Cardiac muscle cell (in vitro differentiated cells and primary cell): ENCODE data around the gene AGRN. TPM values are rescaled to one million over a fixed set of nuclear protein-coding genes. Genes with fewer than 3 reads are reported as not detected.
"Not testable (repeated sequence)": the region's sequence is repeated elsewhere in the genome, so short reads cannot be mapped to it uniquely, and the experiment has no call there.

Source experiments
- DNase-seq, 2 donors: peaks; one replicate each; pipeline versions ENCODE4 v3.0.0 to v3.0.0-alpha.2; 2010 to 2017; ENCODE audit warnings: low read depth in 1 of 2, low spot score in 1 of 2
- H3K27ac ChIP-seq: fragments of 200-600 bp; sonication (generic); 2 replicates; pipeline ENCODE4 v1.5.1; 2016
- H3K27me3 ChIP-seq: fragments of 200-600 bp; sonication (generic); 2 replicates; pipeline ENCODE4 v1.6.0; 2016; ENCODE audit warnings: control low read depth
- H3K36me3 ChIP-seq: fragments of 200-600 bp; sonication (generic); 2 replicates; pipeline ENCODE4 v1.5.1; 2016; ENCODE audit warnings: control low read depth
- H3K4me1 ChIP-seq: fragments of 200-600 bp; sonication (generic); 2 replicates; pipeline ENCODE4 v1.8.1; 2017; ENCODE audit warnings: low read depth, mild to moderate bottlenecking, mixed run types
- H3K4me3 ChIP-seq: fragments of 200-600 bp; sonication (generic); 2 replicates; pipeline ENCODE4 v1.5.1; 2016; ENCODE audit warnings: mild to moderate bottlenecking
- H3K9me3 ChIP-seq: fragments of 200-600 bp; sonication (generic); 2 replicates; pipeline ENCODE4 v1.5.1; 2017; ENCODE audit warnings: low read depth, mild to moderate bottlenecking, control low read depth
- polyA plus RNA-seq: library from polyadenylated mRNA; unstranded; fragments of >200 nt; fragmentation: Nextera tagmentation; extraction: Ambion mirVana; gene quantifications from 2 replicates; pipeline ENCODE4 v1.2.1, GENCODE V29; 2016
- total RNA-seq: library from RNA; depleted of rRNA; stranded (reverse); fragments of >200 nt; gene quantifications from 2 replicates; pipeline ENCODE4 v1.2.3, GENCODE V29; 2016
- TF ChIP-seq, protein P1 (sequence below): IDR thresholded peaks from 2 replicates; pipeline ENCODE4 v1.5.1; 2012; ENCODE audit warnings: low read depth, mild to moderate bottlenecking, low read length

The AGRN gene
- total and polyA plus RNA-seq, 2 experiments from 2014 or later: 23.5 to 154 TPM

DNA sequence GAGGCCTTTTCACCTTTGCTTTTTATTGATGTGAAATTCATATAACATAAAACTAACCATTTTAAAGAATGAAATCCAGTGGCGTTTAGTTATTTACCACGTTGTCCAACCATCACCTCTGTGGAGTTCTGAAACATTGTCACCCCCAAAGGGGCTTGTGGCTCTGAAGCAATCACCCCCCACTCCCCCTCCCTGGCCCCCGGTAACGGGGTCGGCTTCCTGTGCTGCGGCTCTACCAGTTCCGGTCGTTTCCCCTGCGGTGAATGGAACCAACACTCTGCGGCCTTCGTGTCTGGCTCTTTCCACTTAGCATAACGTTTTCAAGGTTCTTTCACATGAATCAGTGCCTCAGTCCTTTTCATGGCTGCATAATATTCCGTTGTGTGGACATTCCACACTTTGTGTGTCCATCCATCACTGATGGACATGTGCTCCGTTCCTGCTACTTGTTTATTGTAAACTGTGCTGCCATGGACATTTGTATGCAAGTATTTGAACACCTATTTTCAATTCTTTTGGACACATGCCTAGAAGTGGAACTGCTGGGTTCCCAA is 8.4 kb upstream of the AGRN start:
- no peaks in the 10 kb centered on the region for H3K27me3 ChIP-seq
- no peaks in the 10 kb centered on the region for H3K36me3 ChIP-seq
- no peak overlapping the region for H3K27ac ChIP-seq
- H3K4me3 ChIP-seq: no peak overlapping the region
- TF ChIP-seq, protein P1, sequence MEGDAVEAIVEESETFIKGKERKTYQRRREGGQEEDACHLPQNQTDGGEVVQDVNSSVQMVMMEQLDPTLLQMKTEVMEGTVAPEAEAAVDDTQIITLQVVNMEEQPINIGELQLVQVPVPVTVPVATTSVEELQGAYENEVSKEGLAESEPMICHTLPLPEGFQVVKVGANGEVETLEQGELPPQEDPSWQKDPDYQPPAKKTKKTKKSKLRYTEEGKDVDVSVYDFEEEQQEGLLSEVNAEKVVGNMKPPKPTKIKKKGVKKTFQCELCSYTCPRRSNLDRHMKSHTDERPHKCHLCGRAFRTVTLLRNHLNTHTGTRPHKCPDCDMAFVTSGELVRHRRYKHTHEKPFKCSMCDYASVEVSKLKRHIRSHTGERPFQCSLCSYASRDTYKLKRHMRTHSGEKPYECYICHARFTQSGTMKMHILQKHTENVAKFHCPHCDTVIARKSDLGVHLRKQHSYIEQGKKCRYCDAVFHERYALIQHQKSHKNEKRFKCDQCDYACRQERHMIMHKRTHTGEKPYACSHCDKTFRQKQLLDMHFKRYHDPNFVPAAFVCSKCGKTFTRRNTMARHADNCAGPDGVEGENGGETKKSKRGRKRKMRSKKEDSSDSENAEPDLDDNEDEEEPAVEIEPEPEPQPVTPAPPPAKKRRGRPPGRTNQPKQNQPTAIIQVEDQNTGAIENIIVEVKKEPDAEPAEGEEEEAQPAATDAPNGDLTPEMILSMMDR: no peak
- peaks cover 3% of the 10 kb centered on the region for H3K4me1 ChIP-seq
- no peaks in the 10 kb centered on the region for H3K9me3 ChIP-seq
- no peak for DNase-seq

DNA sequence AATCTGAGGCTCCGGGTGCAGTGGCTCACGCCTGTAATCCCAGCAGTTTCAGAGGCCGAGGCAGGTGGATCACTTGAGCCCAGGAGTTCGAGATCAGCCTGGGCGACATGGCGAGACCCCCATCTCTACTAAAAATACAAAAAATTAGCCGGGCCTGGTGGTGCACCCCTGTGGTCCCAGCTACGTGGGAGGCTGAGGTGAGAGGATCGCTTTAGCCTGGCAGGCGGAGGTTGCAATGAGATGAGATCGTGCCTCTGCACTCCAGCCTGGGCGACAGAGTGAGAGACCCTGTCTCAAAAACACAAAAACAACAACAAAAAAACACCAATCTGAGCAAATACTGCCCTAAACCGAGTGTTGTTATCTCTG is 7.2 kb upstream of the AGRN start:
- Histone ChIP-seq H3K4me3 (peak overlapping the region; percentile 17), H3K27ac (peak overlapping the region; percentile 71)
- H3K4me1 ChIP-seq, H3K36me3 ChIP-seq, H3K27me3 ChIP-seq, DNase-seq, H3K9me3 ChIP-seq: not testable (repeated sequence)

DNA sequence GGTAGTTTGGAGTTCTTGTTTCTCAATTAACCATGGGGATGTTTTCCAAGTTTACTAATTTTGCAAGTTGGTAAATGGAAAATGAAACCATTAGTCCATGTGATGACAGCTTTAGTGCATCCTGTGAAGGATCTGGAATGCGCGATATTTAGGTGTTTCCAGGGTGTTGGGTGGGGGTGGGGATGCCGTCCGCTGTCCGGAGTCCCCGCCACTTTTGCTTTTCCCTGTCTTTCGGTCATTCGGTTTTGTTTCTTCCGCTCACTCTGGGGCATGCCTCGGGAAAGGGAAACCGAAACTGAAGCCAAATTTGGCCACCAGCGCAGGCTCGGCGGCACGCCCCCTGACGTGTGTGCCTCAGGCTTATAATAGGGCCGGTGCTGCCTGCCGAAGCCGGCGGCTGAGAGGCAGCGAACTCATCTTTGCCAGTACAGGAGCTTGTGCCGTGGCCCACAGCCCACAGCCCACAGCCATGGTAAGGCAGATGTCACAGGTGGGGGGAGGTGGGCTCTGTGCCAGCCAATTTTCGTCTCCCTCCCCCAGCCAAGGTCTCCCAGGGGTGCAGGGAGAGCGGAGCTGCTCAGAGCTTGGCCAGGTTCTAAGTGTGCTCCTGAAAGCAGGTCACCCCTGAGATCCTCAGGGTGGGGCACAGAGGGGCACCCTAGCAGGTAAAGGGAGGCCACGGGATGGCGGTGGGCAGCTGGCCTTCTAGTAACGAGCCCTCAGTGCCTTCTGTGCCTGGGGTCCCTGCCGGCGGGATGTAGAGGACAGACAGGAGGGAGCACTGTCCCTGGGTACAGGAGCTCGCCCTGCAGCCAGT is 6.6 kb upstream of the AGRN start, which contains the start of gene ISG15:
Gene ISG15 (plus strand): TSS at position 393 of the 817 bp plus-strand sequence. CDS start 77 bp downstream, at position 470.
- Histone ChIP-seq H3K27ac (peak within 1 kb of the TSS; percentile 71), H3K4me3 (peak within 1 kb of the TSS; percentile 17), H3K36me3 (no peaks in the 10 kb centered on the region), H3K4me1 (peaks cover 3% of the 10 kb centered on the region), H3K27me3 (no peaks in the 10 kb centered on the region), H3K9me3 (no peaks in the 10 kb centered on the region)
- TF ChIP-seq, protein P1: no peak
- peak; percentile 88 to 90 for DNase-seq

DNA sequence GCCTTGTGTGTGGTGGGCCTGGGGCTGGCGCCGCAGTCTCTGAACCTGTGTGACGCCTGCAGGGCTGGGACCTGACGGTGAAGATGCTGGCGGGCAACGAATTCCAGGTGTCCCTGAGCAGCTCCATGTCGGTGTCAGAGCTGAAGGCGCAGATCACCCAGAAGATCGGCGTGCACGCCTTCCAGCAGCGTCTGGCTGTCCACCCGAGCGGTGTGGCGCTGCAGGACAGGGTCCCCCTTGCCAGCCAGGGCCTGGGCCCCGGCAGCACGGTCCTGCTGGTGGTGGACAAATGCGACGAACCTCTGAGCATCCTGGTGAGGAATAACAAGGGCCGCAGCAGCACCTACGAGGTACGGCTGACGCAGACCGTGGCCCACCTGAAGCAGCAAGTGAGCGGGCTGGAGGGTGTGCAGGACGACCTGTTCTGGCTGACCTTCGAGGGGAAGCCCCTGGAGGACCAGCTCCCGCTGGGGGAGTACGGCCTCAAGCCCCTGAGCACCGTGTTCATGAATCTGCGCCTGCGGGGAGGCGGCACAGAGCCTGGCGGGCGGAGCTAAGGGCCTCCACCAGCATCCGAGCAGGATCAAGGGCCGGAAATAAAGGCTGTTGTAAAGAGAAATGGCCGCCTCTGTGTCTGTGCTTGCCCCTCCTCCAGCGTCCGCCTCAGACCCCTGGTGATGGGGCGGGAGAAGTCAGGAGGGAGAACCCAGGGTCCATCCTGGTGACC is 5.8 kb upstream of the AGRN start:
- H3K27ac ChIP-seq: peak overlapping the region; percentile 71
- TF ChIP-seq, protein P1: no peak
- peak in 1 of 2 donors; percentile 32 for DNase-seq
- H3K36me3 ChIP-seq: no peaks in the 10 kb centered on the region
- peaks cover 3% of the 10 kb centered on the region for H3K4me1 ChIP-seq
- H3K9me3 ChIP-seq: no peaks in the 10 kb centered on the region
- no peaks in the 10 kb centered on the region for H3K27me3 ChIP-seq
- no peak overlapping the region for H3K4me3 ChIP-seq

DNA sequence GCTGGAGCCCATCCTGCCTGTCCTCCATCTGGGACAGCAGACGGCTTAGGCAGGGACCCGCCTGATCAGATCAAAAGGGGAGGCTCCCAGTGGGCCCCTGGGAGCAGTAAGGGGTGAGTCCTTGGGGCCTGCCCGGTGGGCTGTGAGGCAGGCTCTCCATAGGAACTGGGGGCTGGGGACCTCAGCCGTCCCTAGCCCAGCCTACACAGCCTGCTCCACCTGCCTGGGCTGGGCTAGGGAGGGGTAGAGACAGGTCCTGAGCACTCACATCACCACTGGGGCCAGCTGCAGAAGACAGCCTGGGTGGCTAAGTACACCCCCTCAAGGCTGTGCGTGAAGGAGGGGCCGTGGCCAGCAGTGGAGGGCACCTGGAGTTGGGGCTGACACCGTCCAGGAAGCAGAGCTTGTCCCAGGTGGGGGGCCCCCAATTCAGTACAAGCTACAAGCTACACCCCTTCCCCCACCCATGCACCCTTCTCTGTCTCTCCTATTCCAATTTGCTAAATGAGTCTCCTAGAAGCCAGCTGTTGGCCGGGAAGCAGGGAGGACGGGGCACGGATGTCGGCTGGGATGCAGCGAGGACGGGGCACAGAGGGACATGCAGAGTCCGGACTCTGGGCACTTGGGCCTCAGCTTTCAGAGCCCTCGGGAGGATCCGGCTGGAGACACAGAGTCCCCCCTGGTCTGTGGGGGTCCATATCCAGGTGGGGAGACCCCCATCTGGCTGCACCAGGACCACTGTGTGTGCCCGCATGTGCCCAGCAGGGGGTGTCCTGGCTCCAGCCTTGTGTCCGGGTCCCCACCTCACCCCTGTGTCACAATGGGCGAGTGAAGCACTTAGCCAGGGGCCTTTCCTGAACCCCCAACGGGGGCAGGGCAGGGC is 4.9 kb upstream of the AGRN start:
- DNase-seq: peak in 1 of 2 donors; percentile 42
- no peaks in the 10 kb centered on the region for H3K9me3 ChIP-seq
- H3K4me1 ChIP-seq: peaks cover 3% of the 10 kb centered on the region
- TF ChIP-seq, protein P1: peak; percentile 30
- H3K36me3 ChIP-seq: no peaks in the 10 kb centered on the region
- H3K27me3 ChIP-seq: no peaks in the 10 kb centered on the region
- no peak overlapping the region for H3K27ac ChIP-seq
- H3K4me3 ChIP-seq: no peak overlapping the region

DNA sequence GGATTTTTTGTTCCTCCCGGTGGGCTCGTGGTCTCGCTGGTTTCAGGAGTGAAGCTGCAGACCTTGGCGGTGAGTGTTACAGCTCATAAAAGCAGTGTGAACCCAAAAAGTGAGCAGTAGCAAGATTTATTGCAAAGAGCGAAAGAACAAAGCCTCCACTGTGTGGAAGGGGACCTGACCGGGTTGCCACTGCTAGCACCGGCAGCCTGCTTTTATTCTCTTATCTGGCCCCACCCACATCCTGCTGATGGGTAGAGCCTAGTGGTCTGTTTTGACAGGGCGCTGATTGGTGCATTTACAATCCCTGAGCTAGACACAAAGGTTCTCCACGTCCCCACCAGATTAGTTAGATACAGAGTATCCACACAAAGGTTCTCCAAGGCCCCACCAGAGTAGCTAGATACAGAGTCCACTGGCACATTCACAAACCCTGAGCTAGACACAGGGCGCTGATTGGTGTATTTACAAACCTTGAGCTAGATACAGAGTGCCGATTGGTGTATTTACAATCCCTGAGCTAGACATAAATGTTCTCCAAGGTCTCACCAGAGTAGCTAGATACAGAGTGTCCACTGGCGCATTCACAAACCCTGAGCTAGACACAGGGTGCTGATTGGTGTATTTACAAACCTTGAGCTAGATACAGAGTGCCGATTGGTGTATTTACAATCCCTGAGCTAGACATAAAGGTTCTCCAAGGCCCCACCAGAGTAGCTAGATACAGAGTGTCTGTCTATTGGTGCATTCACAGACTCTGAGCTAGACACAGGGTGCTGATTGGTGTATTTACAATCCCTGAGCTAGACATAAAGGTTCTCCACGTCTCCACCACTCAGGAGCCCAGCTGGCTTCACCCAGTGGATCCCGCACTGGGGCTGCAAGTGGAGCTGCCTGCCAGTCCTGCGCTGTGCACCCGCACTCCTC is 2.3 kb upstream of the AGRN start:
- not testable (repeated sequence) for DNase-seq, H3K4me3 ChIP-seq, H3K27me3 ChIP-seq, H3K9me3 ChIP-seq, H3K36me3 ChIP-seq, H3K27ac ChIP-seq
- peaks cover 11% of the 10 kb centered on the region for H3K4me1 ChIP-seq

DNA sequence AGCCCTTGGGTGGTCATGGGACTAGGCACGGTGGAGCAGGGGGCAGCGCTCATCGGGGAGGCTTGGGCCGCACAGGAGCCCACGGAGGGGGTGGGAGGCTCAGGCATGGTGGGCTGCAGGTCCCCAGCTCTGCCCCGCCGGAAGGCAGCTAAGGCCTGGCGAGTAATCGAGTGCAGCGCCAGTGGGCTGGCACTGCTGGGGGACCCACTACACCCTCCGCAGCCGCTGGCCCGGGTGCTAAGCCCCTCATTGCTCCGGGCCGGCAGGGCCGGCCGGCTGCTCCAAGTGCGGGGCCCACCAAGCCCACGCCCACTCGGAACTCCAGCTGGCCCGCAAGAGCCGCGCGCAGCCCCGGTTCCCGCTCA is 1.6 kb upstream of the AGRN start:
- H3K36me3 ChIP-seq, DNase-seq, H3K4me3 ChIP-seq, H3K27ac ChIP-seq, H3K9me3 ChIP-seq, H3K27me3 ChIP-seq: not testable (repeated sequence)
- peaks cover 11% of the 10 kb centered on the region for H3K4me1 ChIP-seq
